CD14-positive monocyte (primary cell): ENCODE measurements around the gene CTCFL. TPM values are rescaled to one million over a fixed set of nuclear protein-coding genes. Genes with fewer than 3 reads are reported as not detected.

Experiments
- DNase-seq, 3 donors: peaks; one replicate each; pipeline ENCODE4 v3.0.0-alpha.2; 2011 to 2022
- H2AFZ ChIP-seq: 2 replicates; pipeline ENCODE4 v1.6.0; 2012; ENCODE audit warnings: mild to moderate bottlenecking, low read depth, low read length, inconsistent platforms; ENCODE audit not compliant: insufficient read depth, poor library complexity, severe bottlenecking
- H3K27ac ChIP-seq, 2 donors: 1 replicate in 1 of 2; 2 replicates in 1 of 2; pipeline ENCODE4 v1.5.1; 2012 to 2013; ENCODE audit warnings: low read length in 2 of 2, control low read depth in 1 of 2, inconsistent platforms in 1 of 2, low read depth in 1 of 2, mild to moderate bottlenecking in 1 of 2
- H3K27me3 ChIP-seq, 2 donors: one replicate each; pipeline versions ENCODE4 v1.6.0 to v1.6.1; 2011 to 2013; ENCODE audit warnings: low read length in 2 of 2; ENCODE audit not compliant: control insufficient read depth in 2 of 2, insufficient read depth in 2 of 2
- H3K36me3 ChIP-seq, 2 donors: replicated peaks in 1 of 2; 1 replicate in 1 of 2; 2 replicates in 1 of 2; pipeline versions ENCODE4 v1.5.1 to v1.6.1; 2012 to 2013; ENCODE audit warnings: low read length in 2 of 2, control low read depth in 1 of 2, inconsistent platforms in 1 of 2, mild to moderate bottlenecking in 1 of 2; ENCODE audit not compliant: insufficient read depth in 2 of 2, control insufficient read depth in 1 of 2
- H3K4me1 ChIP-seq, 2 donors: 1 replicate in 1 of 2; 2 replicates in 1 of 2; pipeline versions ENCODE4 v1.5.1 to v1.6.1; 2012 to 2013; ENCODE audit warnings: low read length in 2 of 2, control low read depth in 1 of 2, inconsistent platforms in 1 of 2, mild to moderate bottlenecking in 1 of 2, moderate library complexity in 1 of 2; ENCODE audit not compliant: insufficient read depth in 2 of 2, control insufficient read depth in 1 of 2
- H3K4me2 ChIP-seq: replicated peaks from 2 replicates; pipeline ENCODE3; 2012; ENCODE audit warnings: low read length, moderate library complexity, mild to moderate bottlenecking; ENCODE audit not compliant: poor library complexity, severe bottlenecking; ENCODE audit errors: extremely low read depth
- H3K4me3 ChIP-seq, 3 experiments: fragments of 200-600 bp in 1 of 3; sonication (generic) in 1 of 3; replicated peaks in 1 of 3; 1 replicate in 2 of 3; 2 replicates in 1 of 3; pipeline ENCODE4 v1.5.1; 2011 to 2013; ENCODE audit warnings: low read length in 3 of 3, mild to moderate bottlenecking in 3 of 3, control low read depth in 2 of 3, low read depth in 2 of 3, inconsistent platforms in 1 of 3, moderate library complexity in 1 of 3
- H3K79me2 ChIP-seq: 2 replicates; pipeline ENCODE4 v1.6.0; 2012; ENCODE audit warnings: mild to moderate bottlenecking, control low read depth, inconsistent platforms, low read length, moderate library complexity; ENCODE audit not compliant: insufficient read depth
- H3K9ac ChIP-seq: 2 replicates; pipeline ENCODE4 v1.6.0; 2017; ENCODE audit warnings: low read length, mild to moderate bottlenecking; ENCODE audit not compliant: insufficient read depth, poor library complexity, severe bottlenecking
- H3K9me3 ChIP-seq, 2 donors: replicated peaks in 1 of 2; 1 replicate in 1 of 2; 2 replicates in 1 of 2; pipeline versions ENCODE4 v1.5.1 to v1.6.1; 2012 to 2013; ENCODE audit warnings: low read length in 2 of 2, control low read depth in 1 of 2; ENCODE audit not compliant: control insufficient read depth in 1 of 2, insufficient read depth in 1 of 2
- H4K20me1 ChIP-seq: 2 replicates; pipeline ENCODE4 v1.6.0; 2012; ENCODE audit warnings: mild to moderate bottlenecking, low read length, control low read depth, moderate library complexity; ENCODE audit not compliant: insufficient read depth
- H3K27ac Mint-ChIP-seq, 7 donors: one replicate each; pipeline ENCODE4 v1.8.0; 2020; ENCODE audit warnings: mild to moderate bottlenecking in 7 of 7, mixed read lengths in 7 of 7, moderate library complexity in 6 of 7, inconsistent platforms in 2 of 7
- H3K27me3 Mint-ChIP-seq, 3 donors: one replicate each; pipeline ENCODE4 v1.8.0; 2021 to 2022; ENCODE audit warnings: low read depth in 3 of 3, mild to moderate bottlenecking in 3 of 3, mixed read lengths in 3 of 3, moderate library complexity in 3 of 3, inconsistent platforms in 1 of 3
- H3K36me3 Mint-ChIP-seq, 2 donors: one replicate each; pipeline ENCODE4 v1.8.0; 2020; ENCODE audit warnings: mixed read lengths in 2 of 2, inconsistent platforms in 1 of 2, mild to moderate bottlenecking in 1 of 2
- H3K4me1 Mint-ChIP-seq: one replicate; pipeline ENCODE4 v1.8.0; 2020; ENCODE audit warnings: mild to moderate bottlenecking, mixed read lengths
- H3K4me3 Mint-ChIP-seq, 2 donors: one replicate each; pipeline ENCODE4 v1.8.0; 2020; ENCODE audit warnings: mild to moderate bottlenecking in 2 of 2, mixed read lengths in 2 of 2, moderate library complexity in 1 of 2
- H3K9me3 Mint-ChIP-seq, 7 donors: one replicate each; pipeline ENCODE4 v1.8.0; 2020 to 2022; ENCODE audit warnings: mixed read lengths in 7 of 7, mild to moderate bottlenecking in 6 of 7, moderate library complexity in 6 of 7, inconsistent platforms in 2 of 7
- CTCF ChIP-seq: fragments of 200-600 bp; IDR thresholded peaks from one replicate; pipeline ENCODE4 v1.8.0; 2022; ENCODE audit warnings: antibody characterized with exemption, mild to moderate bottlenecking
- WGBS: methylation state at CpG from one replicate; pipeline ENCODE4 v1.1.5; 2013; ENCODE audit warnings: missing lambda C conversion rate; ENCODE audit not compliant: insufficient coverage; 5-methylcytosine and 5-hydroxymethylcytosine counted together
- intact Hi-C, 2 donors: fragments of 100-400 bp; cut with micrococcal nuclease; formaldehyde crosslinking; loops; one replicate each; pipeline versions ENCODE4 v1.15.0 to v1.15.1; 2023
- polyA plus RNA-seq, 3 donors: library from polyadenylated mRNA; depleted of rRNA in 1 of 3; unstranded in 2 of 3; stranded (reverse) in 1 of 3; fragments of 300-500 nt in 2 of 3; fragments of >200 nt in 1 of 3; fragmentation: Illumina TruSeq in 2 of 3; gene quantifications; 1 replicate in 2 of 3; 2 replicates in 1 of 3; pipeline ENCODE4 v1.2.3, GENCODE V29; 2012 to 2021

CTCFL gene
- polyA plus RNA-seq, 3 donors = not detected

- H3K9me3 Mint-ChIP-seq = no peaks in the 10 kb centered on the region
- H3K27me3 Mint-ChIP-seq = peaks cover 12 to 24% (median 15%) of the 10 kb centered on the region in 3 donors
- no peaks in the 10 kb centered on the region for H3K36me3 ChIP-seq
- no peak for TF ChIP-seq CTCF
- no peaks in the 10 kb centered on the region for H4K20me1 ChIP-seq
- H3K4me1 ChIP-seq = no peaks in the 10 kb centered on the region
- no peaks in the 10 kb centered on the region for H3K79me2 ChIP-seq
- H3K27me3 ChIP-seq = peaks cover 0 to 4% of the 10 kb centered on the region in 2 donors
- no peak for DNase-seq
- intact Hi-C loops = no loop called here
- H3K4me3 ChIP-seq = no peak overlapping the region
- H3K4me2 ChIP-seq = no peak overlapping the region
- H3K9ac ChIP-seq = no peak overlapping the region
- no peak overlapping the region for H3K27ac ChIP-seq
- 80% methylated on average over 9 of the region's 14 CpGs for WGBS
- no peaks in the 10 kb centered on the region for H3K9me3 ChIP-seq
- H3K27ac Mint-ChIP-seq = no peak overlapping the region
- no peak overlapping the region for H3K4me3 Mint-ChIP-seq
- H3K4me1 Mint-ChIP-seq = no peaks in the 10 kb centered on the region
- no peaks in the 10 kb centered on the region for H3K36me3 Mint-ChIP-seq
- no peak overlapping the region for H2AFZ ChIP-seq
These were observed 39.4 kb upstream of the CTCFL start for GRCh38 chr20:57564180-57564802.

GRCh38 chr20:57563522-57563921 lies 38.6 kb upstream of the CTCFL start:
- Mint-ChIP-seq H3K36me3 (no peaks in the 10 kb centered on the region), H3K9me3 (no peaks in the 10 kb centered on the region), H3K27me3 (peaks cover 9 to 23% (median 12%) of the 10 kb centered on the region in 3 donors), H3K4me3 (no peak overlapping the region), H3K4me1 (no peaks in the 10 kb centered on the region), H3K27ac (no peak overlapping the region)
- no peak overlapping the region for H2AFZ ChIP-seq
- no peak overlapping the region for H3K9ac ChIP-seq
- no peaks in the 10 kb centered on the region for H3K9me3 ChIP-seq
- H3K27ac ChIP-seq = no peak overlapping the region
- H3K4me2 ChIP-seq = no peak overlapping the region
- WGBS = 100% methylated on average over 9 of the region's 12 CpGs
- no peaks in the 10 kb centered on the region for H4K20me1 ChIP-seq
- no peak overlapping the region for H3K4me3 ChIP-seq
- no peak for DNase-seq
- H3K4me1 ChIP-seq = no peaks in the 10 kb centered on the region
- no peak for TF ChIP-seq CTCF
- no peaks in the 10 kb centered on the region for H3K36me3 ChIP-seq
- peaks cover 0 to 4% of the 10 kb centered on the region in 2 donors for H3K27me3 ChIP-seq
- intact Hi-C loops = no loop called here
- H3K79me2 ChIP-seq = no peaks in the 10 kb centered on the region
